GM12878 (cell line): ENCODE measurements around the gene TUB. TPM values are rescaled to one million over a fixed set of nuclear protein-coding genes. Genes with fewer than 3 reads are reported as not detected.

Experiments used
- ATAC-seq: fragments of 200-7000 bp; cut with Tn5 transposase; 3 replicates; pipeline ENCODE4 v1.9.1; 2020; ENCODE audit warnings: mild to moderate bottlenecking, moderate library complexity
- BruUV-seq: library from RNA; stranded (reverse); fragments of 400-500 nt; replicated peaks from 2 replicates; lab custom pipeline; 2021; lab: Mats Ljungman, UMichigan
- CTCF ChIA-PET: fragments of 300-600 bp; sonication (Branson Sonifier 250); formaldehyde crosslinking; extraction: SDS; loops from one replicate; lab custom pipeline; 2021; ENCODE audit warnings: inconsistent platforms; lab: Yijun Ruan, JAX
- POLR2A ChIA-PET: fragments of 350-600 bp; formaldehyde crosslinking; extraction: SDS; loops from one replicate; lab custom pipeline; 2021; ENCODE audit warnings: inconsistent platforms; lab: Charles Lee
- RAD21 ChIA-PET: fragments of 300-600 bp; sonication (Branson Sonifier 250); formaldehyde crosslinking; loops from one replicate; lab custom pipeline; 2023; ENCODE audit warnings: antibody characterized with exemption; ENCODE audit not compliant: unreplicated experiment; lab: Charles Lee
- SMC1A ChIA-PET: fragments of 300-600 bp; sonication (Branson Sonifier 250); formaldehyde crosslinking; loops from one replicate; lab custom pipeline; 2023; ENCODE audit not compliant: unreplicated experiment, uncharacterized antibody; lab: Charles Lee
- DNase-seq: peaks from one replicate; pipeline ENCODE4 v3.0.0-alpha.2; 2011; ENCODE audit warnings: low read depth, low spot score
- FAIRE-seq: peaks from 3 replicates; lab custom pipeline; 2011; peaks lifted over from hg19 to GRCh38; lab: Jason Lieb, UNC
- H2AFZ ChIP-seq: 2 replicates; pipeline ENCODE4 v1.6.0; 2011; ENCODE audit warnings: low read depth, low read length, control low read depth; ENCODE audit not compliant: control insufficient read depth
- H3K27ac ChIP-seq: 2 replicates; pipeline ENCODE4 v1.5.1; 2011; ENCODE audit warnings: control low read depth; ENCODE audit not compliant: control insufficient read depth, insufficient read depth
- H3K27me3 ChIP-seq, 2 experiments: replicated peaks in 1 of 2; 2 replicates each; pipeline versions ENCODE4 v1.6.0 to v1.6.1; 2011; ENCODE audit warnings: low read length in 1 of 2; ENCODE audit not compliant: control insufficient read depth in 2 of 2, insufficient read depth in 2 of 2
- H3K36me3 ChIP-seq, 2 experiments: 2 replicates each; pipeline ENCODE4 v1.5.1; 2011; ENCODE audit warnings: low read length in 1 of 2; ENCODE audit not compliant: control insufficient read depth in 2 of 2, insufficient read depth in 2 of 2
- H3K4me1 ChIP-seq: 2 replicates; pipeline ENCODE4 v1.6.1; 2011; ENCODE audit warnings: mild to moderate bottlenecking, low read length, moderate library complexity, mixed read lengths; ENCODE audit not compliant: control insufficient read depth, insufficient read depth
- H3K4me2 ChIP-seq: 2 replicates; pipeline ENCODE4 v1.6.0; 2011; ENCODE audit warnings: control low read depth; ENCODE audit not compliant: control insufficient read depth, insufficient read depth
- H3K4me3 ChIP-seq: fragments of 200-600 bp; sonication (generic); 2 replicates; pipeline ENCODE4 v1.5.1; 2016
- H3K79me2 ChIP-seq: 2 replicates; pipeline ENCODE4 v1.6.0; 2011; ENCODE audit warnings: low read length; ENCODE audit not compliant: control insufficient read depth, insufficient read depth
- H3K9ac ChIP-seq: 2 replicates; pipeline ENCODE4 v1.8.0; 2011; ENCODE audit warnings: low read length, control low read depth, mixed read lengths; ENCODE audit not compliant: control insufficient read depth, insufficient read depth
- H3K9me3 ChIP-seq: replicated peaks from 3 replicates; pipeline ENCODE4 v1.5.1; 2011; ENCODE audit warnings: mild to moderate bottlenecking, low read length; ENCODE audit not compliant: control insufficient read depth, insufficient read depth
- H4K20me1 ChIP-seq: 2 replicates; pipeline ENCODE4 v1.6.0; 2011; ENCODE audit not compliant: control insufficient read depth, insufficient read depth
- SIX5 ChIP-seq: IDR thresholded peaks from 2 replicates; pipeline ENCODE4 v1.6.1; 2011; ENCODE audit warnings: mild to moderate bottlenecking, low read depth, low read length, moderate library complexity; ENCODE audit not compliant: severe bottlenecking
- whole genome bisulfite sequencing: methylation state at CpG from one replicate; pipeline ENCODE4 v1.1.6; 2016; ENCODE audit warnings: low lambda C conversion rate; ENCODE audit not compliant: insufficient replicate concordance, insufficient coverage; ENCODE audit errors: missing lambda C conversion rate; 5-methylcytosine and 5-hydroxymethylcytosine counted together
- in situ Hi-C: fragments of 300-500 bp; cut with MboI; formaldehyde crosslinking; loops from 9 replicates; pipeline ENCODE4 v1.14.3; 2018; ENCODE audit warnings: mixed read lengths
- intact Hi-C: fragments of 100-400 bp; cut with micrococcal nuclease; formaldehyde crosslinking; loops from one replicate; pipeline ENCODE4 v1.14.2; 2022; ENCODE audit not compliant: unreplicated experiment
- polyA plus RNA-seq, 11 experiments: library from polyadenylated mRNA; depleted of rRNA in 4 of 11; unstranded in 6 of 11; stranded (reverse) in 5 of 11; fragments of >200 nt; fragmentation: Nextera tagmentation in 4 of 11; fragmentation: Illumina TruSeq in 1 of 11; extraction: Ambion mirVana in 4 of 11; extraction: Trizol in 1 of 11; gene quantifications; 1 replicate in 1 of 11; 2 replicates in 10 of 11; pipeline versions ENCODE4 v1.2.1 to v1.2.3, GENCODE V29; 2011 to 2016; ENCODE audit warnings: inconsistent platforms in 2 of 11, missing spikeins in 2 of 11, low read depth in 1 of 11
- total RNA-seq, 4 experiments: library from RNA; depleted of rRNA in 3 of 4; stranded (reverse); fragments of >200 nt in 3 of 4; fragmentation: Illumina TruSeq in 1 of 4; extraction: Trizol in 1 of 4; gene quantifications; 2 replicates each; pipeline versions ENCODE4 v1.2.1 to v1.2.3, GENCODE V29; 2013 to 2021

Gene TUB
- total and polyA plus RNA-seq, 10 of the 15 experiments (the other 5 are each of a cell fraction or from before 2014, with no cell fraction given): 0.01 to 0.06 (median 0.03) TPM; not detected in 6

DNA sequence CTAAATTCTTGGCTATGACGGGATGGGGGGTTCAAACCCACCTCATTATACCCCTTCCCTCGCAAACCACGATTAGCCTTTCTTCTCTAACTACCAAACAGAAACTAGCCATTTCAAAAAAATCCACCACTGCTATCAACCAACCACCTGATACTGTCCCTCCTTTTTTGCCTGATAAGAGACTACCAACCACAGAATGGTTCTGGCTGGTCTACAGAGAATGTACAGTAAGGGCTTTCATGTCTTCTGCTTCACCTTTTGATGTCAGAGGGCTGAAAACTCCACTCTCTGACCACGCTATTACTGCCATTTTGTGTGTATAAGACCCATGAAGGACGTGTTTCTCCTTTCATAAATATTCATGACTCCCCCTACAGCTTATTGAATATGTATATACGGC, 68.7 kb downstream of the TUB start:
- no peaks in the 10 kb centered on the region for H4K20me1 ChIP-seq
- no TSS peak for BruUV-seq
- ATAC-seq: peak; percentile 37; the same call in 1 of the 3 replicates
- no peak overlapping the region for H3K27ac ChIP-seq
- no peak overlapping the region for H3K4me3 ChIP-seq
- H3K9me3 ChIP-seq: no peaks in the 10 kb centered on the region
- no peaks in the 10 kb centered on the region for H3K27me3 ChIP-seq
- no peaks in the 10 kb centered on the region for H3K36me3 ChIP-seq
- WGBS: 20% methylated on average over 6 of the region's 6 CpGs
- DNase-seq: no peak
- no peaks in the 10 kb centered on the region for H3K4me1 ChIP-seq
- H3K9ac ChIP-seq: no peak overlapping the region
- ChIA-PET POLR2A (no interaction called here), SMC1A (no interaction called here), CTCF (interaction anchor here (1.4 kb wide), 1 partner anchor 50 kb away, joined by 5 read pairs; no protein-coding TSS in a partner anchor), RAD21 (no interaction called here)
- H2AFZ ChIP-seq: no peak overlapping the region; the same call in 1 of the 2 replicates
- no peak for TF ChIP-seq SIX5
- in situ Hi-C loops: no loop called here
- no peak overlapping the region for H3K4me2 ChIP-seq
- H3K79me2 ChIP-seq: no peaks in the 10 kb centered on the region
- intact Hi-C loops: no loop called here
- FAIRE-seq: no peak

Other genes with a start within 250 kb of the TUB start
- gene OR10A6, start 149.9 kb upstream of the TUB start, total RNA-seq (2014; rRNA removed): not detected in 2 replicates
- not detected in 2 replicates for gene OR10A6, start 149.9 kb upstream of the TUB start, total RNA-seq (2014; rRNA removed; fragmentation: Illumina TruSeq; extraction: Trizol)
- gene OR10A6, start 149.9 kb upstream of the TUB start, total RNA-seq (2021): not detected in 2 replicates
- gene OR10A6, start 149.9 kb upstream of the TUB start, polyA plus RNA-seq (2011; rRNA removed): not detected in 2 replicates
- not detected in 2 replicates for gene OR10A6, start 149.9 kb upstream of the TUB start, polyA plus RNA-seq (2014; fragmentation: Illumina TruSeq; extraction: Trizol)
- gene OR10A6, start 149.9 kb upstream of the TUB start, polyA plus RNA-seq (2014; fragmentation: Nextera tagmentation; extraction: Ambion mirVana): not detected
- not detected in 2 replicates for gene OR10A6, start 149.9 kb upstream of the TUB start, polyA plus RNA-seq (2014; rRNA removed)
- not detected for gene OR10A6, start 149.9 kb upstream of the TUB start, polyA plus RNA-seq (2016; fragmentation: Nextera tagmentation; extraction: Ambion mirVana)
- gene OR10A3, start 139.5 kb upstream of the TUB start, total RNA-seq (2014; rRNA removed): not detected in 2 replicates
- gene OR10A3, start 139.5 kb upstream of the TUB start, total RNA-seq (2014; rRNA removed; fragmentation: Illumina TruSeq; extraction: Trizol): not detected in 2 replicates
- not detected in 2 replicates for gene OR10A3, start 139.5 kb upstream of the TUB start, total RNA-seq (2021)
- gene OR10A3, start 139.5 kb upstream of the TUB start, polyA plus RNA-seq (2011; rRNA removed): 0.04 TPM in 1 of 2 replicates, not detected in the other
- gene OR10A3, start 139.5 kb upstream of the TUB start, polyA plus RNA-seq (2014; fragmentation: Illumina TruSeq; extraction: Trizol): not detected in 2 replicates
- gene OR10A3, start 139.5 kb upstream of the TUB start, polyA plus RNA-seq (2014; fragmentation: Nextera tagmentation; extraction: Ambion mirVana): not detected
- gene OR10A3, start 139.5 kb upstream of the TUB start, polyA plus RNA-seq (2014; rRNA removed): not detected in 2 replicates
- gene OR10A3, start 139.5 kb upstream of the TUB start, polyA plus RNA-seq (2016; fragmentation: Nextera tagmentation; extraction: Ambion mirVana): not detected
- not detected in 2 replicates for gene NLRP10, start 115.8 kb upstream of the TUB start, total RNA-seq (2014; rRNA removed)
- not detected in 2 replicates for gene NLRP10, start 115.8 kb upstream of the TUB start, total RNA-seq (2014; rRNA removed; fragmentation: Illumina TruSeq; extraction: Trizol)
- not detected in 2 replicates for gene NLRP10, start 115.8 kb upstream of the TUB start, total RNA-seq (2021)
- 0.04 TPM in 1 of 2 replicates, not detected in the other for gene NLRP10, start 115.8 kb upstream of the TUB start, polyA plus RNA-seq (2011; rRNA removed)
- gene NLRP10, start 115.8 kb upstream of the TUB start, polyA plus RNA-seq (2014; fragmentation: Illumina TruSeq; extraction: Trizol): not detected in 2 replicates
- not detected for gene NLRP10, start 115.8 kb upstream of the TUB start, polyA plus RNA-seq (2014; fragmentation: Nextera tagmentation; extraction: Ambion mirVana)
- gene NLRP10, start 115.8 kb upstream of the TUB start, polyA plus RNA-seq (2014; rRNA removed): not detected in 2 replicates
- gene NLRP10, start 115.8 kb upstream of the TUB start, polyA plus RNA-seq (2016; fragmentation: Nextera tagmentation; extraction: Ambion mirVana): not detected
- gene EIF3F, start 93.9 kb upstream of the TUB start, total RNA-seq (2014; rRNA removed): 371 and 461 TPM in 2 replicates
- 208 and 214 TPM in 2 replicates for gene EIF3F, start 93.9 kb upstream of the TUB start, total RNA-seq (2014; rRNA removed; fragmentation: Illumina TruSeq; extraction: Trizol)
- gene EIF3F, start 93.9 kb upstream of the TUB start, total RNA-seq (2021): 363 and 377 TPM in 2 replicates
- 92.5 and 112 TPM in 2 replicates for gene EIF3F, start 93.9 kb upstream of the TUB start, polyA plus RNA-seq (2011; rRNA removed)
- gene EIF3F, start 93.9 kb upstream of the TUB start, polyA plus RNA-seq (2014; fragmentation: Illumina TruSeq; extraction: Trizol): 317 and 323 TPM in 2 replicates
- gene EIF3F, start 93.9 kb upstream of the TUB start, polyA plus RNA-seq (2014; fragmentation: Nextera tagmentation; extraction: Ambion mirVana): 100 to 1,000 TPM in 1 of 2 experiments, 10 to 100 TPM in 1; 81.3 to 226 TPM
- gene EIF3F, start 93.9 kb upstream of the TUB start, polyA plus RNA-seq (2014; rRNA removed): 211 and 259 TPM in 2 replicates
- gene EIF3F, start 93.9 kb upstream of the TUB start, polyA plus RNA-seq (2016; fragmentation: Nextera tagmentation; extraction: Ambion mirVana): 100 to 1,000 TPM; 158 to 177 TPM
- gene RIC3, start 87.8 kb downstream of the TUB start, total RNA-seq (2014; rRNA removed): 1.9 and 2.0 TPM in 2 replicates
- gene RIC3, start 87.8 kb downstream of the TUB start, total RNA-seq (2014; rRNA removed; fragmentation: Illumina TruSeq; extraction: Trizol): 2.3 and 2.8 TPM in 2 replicates
- gene RIC3, start 87.8 kb downstream of the TUB start, total RNA-seq (2021): 2.1 and 2.9 TPM in 2 replicates
- gene RIC3, start 87.8 kb downstream of the TUB start, polyA plus RNA-seq (2011; rRNA removed): 8.9 and 13.0 TPM in 2 replicates
- 3.2 and 4.7 TPM in 2 replicates for gene RIC3, start 87.8 kb downstream of the TUB start, polyA plus RNA-seq (2014; fragmentation: Illumina TruSeq; extraction: Trizol)
- 1 to 10 TPM in 1 of 2 experiments, under 1 TPM in 1; 0.90 to 1.3 TPM for gene RIC3, start 87.8 kb downstream of the TUB start, polyA plus RNA-seq (2014; fragmentation: Nextera tagmentation; extraction: Ambion mirVana)
- gene RIC3, start 87.8 kb downstream of the TUB start, polyA plus RNA-seq (2014; rRNA removed): 4.1 and 4.2 TPM in 2 replicates
- gene RIC3, start 87.8 kb downstream of the TUB start, polyA plus RNA-seq (2016; fragmentation: Nextera tagmentation; extraction: Ambion mirVana): 1 to 10 TPM; 1.4 to 1.9 TPM
- gene LMO1, start 182.7 kb downstream of the TUB start, total RNA-seq (2014; rRNA removed): not detected in 2 replicates
- gene LMO1, start 182.7 kb downstream of the TUB start, total RNA-seq (2014; rRNA removed; fragmentation: Illumina TruSeq; extraction: Trizol): not detected in 2 replicates
- not detected in 2 replicates for gene LMO1, start 182.7 kb downstream of the TUB start, total RNA-seq (2021)
- gene LMO1, start 182.7 kb downstream of the TUB start, polyA plus RNA-seq (2011; rRNA removed): not detected in 2 replicates
- gene LMO1, start 182.7 kb downstream of the TUB start, polyA plus RNA-seq (2014; fragmentation: Illumina TruSeq; extraction: Trizol): not detected in 2 replicates
- not detected for gene LMO1, start 182.7 kb downstream of the TUB start, polyA plus RNA-seq (2014; fragmentation: Nextera tagmentation; extraction: Ambion mirVana)
- not detected in 2 replicates for gene LMO1, start 182.7 kb downstream of the TUB start, polyA plus RNA-seq (2014; rRNA removed)
- gene LMO1, start 182.7 kb downstream of the TUB start, polyA plus RNA-seq (2016; fragmentation: Nextera tagmentation; extraction: Ambion mirVana): not detected